Mesothelial cell of epicardium (in vitro differentiated cells): ENCODE data around the gene BRSK2. TPM values are rescaled to one million over a fixed set of nuclear protein-coding genes. Genes with fewer than 3 reads are reported as not detected.
A peak's percentile ranks its signal among the peaks of the same experiment; 100 is the strongest.
"Not testable (repeated sequence)": the region's sequence is repeated elsewhere in the genome, so short reads cannot be mapped to it uniquely, and the experiment has no call there.

Experiments used
- DNase-seq, 2 experiments: peaks; one replicate each; pipeline ENCODE4 v3.0.0; 2021; ENCODE audit warnings: low spot score in 2 of 2; ENCODE audit not compliant: unreplicated experiment in 2 of 2
- H3K27ac Mint-ChIP-seq: 2 replicates; pipeline ENCODE4 v1.8.0; 2021; ENCODE audit warnings: mixed read lengths
- H3K27me3 Mint-ChIP-seq: 2 replicates; pipeline ENCODE4 v1.8.0; 2021; ENCODE audit warnings: low read depth, mixed read lengths
- H3K36me3 Mint-ChIP-seq: 2 replicates; pipeline ENCODE4 v1.8.0; 2021; ENCODE audit warnings: mixed read lengths
- H3K4me1 Mint-ChIP-seq: 2 replicates; pipeline ENCODE4 v1.8.0; 2021; ENCODE audit warnings: mixed read lengths
- H3K4me3 Mint-ChIP-seq: 2 replicates; pipeline ENCODE4 v1.8.0; 2021; ENCODE audit warnings: mild to moderate bottlenecking, moderate library complexity, mixed read lengths
- H3K9me3 Mint-ChIP-seq: 2 replicates; pipeline ENCODE4 v1.8.0; 2021; ENCODE audit warnings: mixed read lengths
- total RNA-seq: library from RNA; stranded (reverse); gene quantifications from 3 replicates; pipeline ENCODE4 v1.2.1, GENCODE V29; 2021
- TF ChIP-seq, protein P1 (sequence below): fragments of 200-600 bp; sonication (generic); IDR thresholded peaks from one replicate; pipeline ENCODE4 v1.5.0; 2021; ENCODE audit warnings: antibody characterized with exemption; ENCODE audit not compliant: unreplicated experiment

The BRSK2 gene
- total RNA-seq, 1 donor from 2014 or later = 4.9 TPM

- DNase-seq = peak in 1 of 2 experiments; percentile 33
- Mint-ChIP-seq H3K27ac (no peak overlapping the region), H3K9me3 (no peaks in the 10 kb centered on the region), H3K4me1 (peaks cover 2% of the 10 kb centered on the region), H3K27me3 (peaks cover 10% of the 10 kb centered on the region), H3K36me3 (no peaks in the 10 kb centered on the region), H3K4me3 (no peak overlapping the region)
- TF ChIP-seq, protein P1, sequence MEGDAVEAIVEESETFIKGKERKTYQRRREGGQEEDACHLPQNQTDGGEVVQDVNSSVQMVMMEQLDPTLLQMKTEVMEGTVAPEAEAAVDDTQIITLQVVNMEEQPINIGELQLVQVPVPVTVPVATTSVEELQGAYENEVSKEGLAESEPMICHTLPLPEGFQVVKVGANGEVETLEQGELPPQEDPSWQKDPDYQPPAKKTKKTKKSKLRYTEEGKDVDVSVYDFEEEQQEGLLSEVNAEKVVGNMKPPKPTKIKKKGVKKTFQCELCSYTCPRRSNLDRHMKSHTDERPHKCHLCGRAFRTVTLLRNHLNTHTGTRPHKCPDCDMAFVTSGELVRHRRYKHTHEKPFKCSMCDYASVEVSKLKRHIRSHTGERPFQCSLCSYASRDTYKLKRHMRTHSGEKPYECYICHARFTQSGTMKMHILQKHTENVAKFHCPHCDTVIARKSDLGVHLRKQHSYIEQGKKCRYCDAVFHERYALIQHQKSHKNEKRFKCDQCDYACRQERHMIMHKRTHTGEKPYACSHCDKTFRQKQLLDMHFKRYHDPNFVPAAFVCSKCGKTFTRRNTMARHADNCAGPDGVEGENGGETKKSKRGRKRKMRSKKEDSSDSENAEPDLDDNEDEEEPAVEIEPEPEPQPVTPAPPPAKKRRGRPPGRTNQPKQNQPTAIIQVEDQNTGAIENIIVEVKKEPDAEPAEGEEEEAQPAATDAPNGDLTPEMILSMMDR = no peak
These were observed 45.6 kb upstream of the BRSK2 start for GRCh38 chr11:1344056-1344635.

DNA sequence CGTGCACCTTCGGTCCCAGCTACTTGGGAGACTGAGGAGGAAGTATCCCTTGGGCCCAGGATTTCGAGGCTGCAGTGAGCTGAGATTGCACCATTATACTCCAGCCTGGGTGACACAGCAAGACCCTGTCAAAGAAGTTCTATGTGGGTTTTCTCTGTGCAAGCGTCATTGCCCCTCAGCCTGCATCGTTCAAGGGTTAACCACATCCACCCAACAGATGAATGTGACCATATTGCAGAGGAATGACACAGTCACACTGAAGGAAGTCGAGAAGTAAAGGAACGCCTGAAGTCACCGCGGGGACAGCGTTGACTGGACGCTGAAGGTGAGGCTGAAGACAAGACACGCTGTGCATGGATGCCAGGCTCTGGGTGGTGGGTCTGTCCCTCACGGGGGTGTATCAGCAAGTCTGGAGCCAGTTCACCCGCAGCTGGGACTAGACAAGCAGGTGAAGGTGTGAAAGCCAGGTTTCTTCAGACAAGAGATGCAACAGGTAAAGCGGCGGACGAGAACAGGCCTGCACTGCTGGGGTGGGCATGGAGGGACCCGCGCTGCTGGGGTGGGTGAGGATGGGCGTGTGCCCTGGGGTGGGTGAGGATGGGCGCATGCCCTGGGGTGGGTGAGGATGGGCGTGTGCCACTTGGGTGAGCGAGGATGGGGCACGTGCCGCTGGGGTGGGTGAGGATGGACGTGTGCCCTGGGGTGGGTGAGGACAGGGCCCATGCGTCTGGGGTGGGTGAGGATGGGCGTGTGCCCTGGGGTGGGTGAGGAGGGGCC is 43.8 kb upstream of the BRSK2 start:
- TF ChIP-seq, protein P1 = no peak
- peaks cover 2% of the 10 kb centered on the region for H3K4me1 Mint-ChIP-seq
- H3K27me3 Mint-ChIP-seq = peaks cover 10% of the 10 kb centered on the region
- H3K9me3 Mint-ChIP-seq = no peaks in the 10 kb centered on the region
- no peak overlapping the region for H3K27ac Mint-ChIP-seq
- DNase-seq = peak in 1 of 2 experiments; percentile 26
- no peak overlapping the region for H3K4me3 Mint-ChIP-seq
- no peaks in the 10 kb centered on the region for H3K36me3 Mint-ChIP-seq

DNA sequence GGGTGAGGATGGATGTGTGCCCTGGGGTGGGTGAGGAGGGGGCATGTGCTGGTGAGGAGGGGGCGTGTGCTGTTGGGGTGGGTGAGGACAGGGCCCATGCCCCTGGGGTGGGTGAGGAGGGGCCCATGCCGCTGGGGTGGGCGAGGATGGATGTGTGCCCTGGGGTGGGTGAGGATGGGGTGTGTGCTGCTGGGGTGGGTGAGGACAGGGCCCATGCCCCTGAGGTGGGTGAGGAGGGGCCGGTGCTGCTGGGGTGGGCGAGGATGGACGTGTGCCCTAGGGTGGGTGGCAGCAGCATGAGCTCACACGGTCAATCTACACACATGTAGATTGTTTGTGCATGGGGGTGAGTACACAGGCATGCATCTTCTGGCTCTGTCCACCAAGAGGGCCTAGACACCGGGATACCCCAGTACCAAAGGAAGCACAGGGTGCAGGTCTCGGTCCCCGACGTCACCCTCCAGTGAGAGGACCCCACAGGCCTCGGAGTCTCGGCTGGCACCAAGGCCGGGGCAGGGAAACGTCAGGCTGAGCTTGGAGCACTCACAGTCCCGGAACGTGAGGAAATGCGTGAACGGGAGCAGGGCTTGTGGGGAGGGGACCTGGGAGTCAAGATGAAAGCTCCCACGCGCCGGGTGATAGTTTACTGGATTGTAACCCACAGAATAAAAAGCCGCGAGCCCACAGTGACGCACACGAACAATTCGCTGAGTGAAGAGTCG is 42.9 kb upstream of the BRSK2 start:
- DNase-seq = no peak
- Mint-ChIP-seq H3K4me3 (no peak overlapping the region), H3K27me3 (peaks cover 10% of the 10 kb centered on the region), H3K27ac (no peak overlapping the region), H3K4me1 (peaks cover 2% of the 10 kb centered on the region), H3K9me3 (no peaks in the 10 kb centered on the region), H3K36me3 (no peaks in the 10 kb centered on the region)
- TF ChIP-seq, protein P1 = no peak

GRCh38 chr11:1347411-1347999 is 42.2 kb upstream of the BRSK2 start:
- not testable (repeated sequence) for H3K4me3 Mint-ChIP-seq, H3K27me3 Mint-ChIP-seq, H3K36me3 Mint-ChIP-seq, H3K9me3 Mint-ChIP-seq, H3K27ac Mint-ChIP-seq, H3K4me1 Mint-ChIP-seq, DNase-seq

GRCh38 chr11:1348146-1348795 is 41.5 kb upstream of the BRSK2 start:
- Mint-ChIP-seq H3K27me3 (peaks cover 13% of the 10 kb centered on the region), H3K36me3 (no peaks in the 10 kb centered on the region), H3K4me1 (peaks cover 2% of the 10 kb centered on the region), H3K9me3 (no peaks in the 10 kb centered on the region), H3K4me3 (no peak overlapping the region), H3K27ac (no peak overlapping the region)
- TF ChIP-seq, protein P1 = no peak
- no peak for DNase-seq
